Loucy (cell line): ENCODE measurements around the gene VAV2.

Experiments
- H2AFZ ChIP-seq: fragments of 200-600 bp; sonication (generic); 2 replicates; pipeline ENCODE4 v1.6.0; 2016; ENCODE audit warnings: antibody characterized with exemption, mild to moderate bottlenecking, low read length, moderate library complexity
- H3F3A ChIP-seq: fragments of 200-600 bp; 2 replicates; pipeline ENCODE4 v1.6.0; 2016; ENCODE audit warnings: antibody characterized with exemption, low read depth, mild to moderate bottlenecking
- H3K27me3 ChIP-seq: fragments of 200-600 bp; sonication (generic); 2 replicates; pipeline ENCODE4 v1.6.1; 2014; ENCODE audit warnings: low read length, mild to moderate bottlenecking; ENCODE audit not compliant: insufficient read depth, poor library complexity, severe bottlenecking
- H3K36me3 ChIP-seq: fragments of 200-600 bp; sonication (generic); 2 replicates; pipeline ENCODE4 v1.6.1; 2016; ENCODE audit warnings: low read length; ENCODE audit not compliant: insufficient read depth
- H3K4me1 ChIP-seq: fragments of 200-600 bp; sonication (generic); 2 replicates; pipeline ENCODE4 v1.5.1; 2014; ENCODE audit warnings: low read length, mild to moderate bottlenecking; ENCODE audit not compliant: insufficient read depth, poor library complexity, severe bottlenecking
- H3K4me2 ChIP-seq: fragments of 200-600 bp; sonication (generic); 2 replicates; pipeline ENCODE4 v1.6.0; 2014; ENCODE audit warnings: antibody characterized with exemption, low read length, low read depth, mild to moderate bottlenecking; ENCODE audit not compliant: poor library complexity, severe bottlenecking
- H3K4me3 ChIP-seq: fragments of 200-600 bp; sonication (generic); 2 replicates; pipeline ENCODE4 v1.5.1; 2014; ENCODE audit warnings: low read length, mild to moderate bottlenecking, mixed read lengths; ENCODE audit not compliant: poor library complexity, severe bottlenecking
- H3K79me2 ChIP-seq: fragments of 200-600 bp; sonication (generic); 2 replicates; pipeline ENCODE4 v1.6.1; 2014; ENCODE audit warnings: low read length; ENCODE audit not compliant: insufficient read depth
- H3K9ac ChIP-seq: fragments of 200-600 bp; sonication (generic); 2 replicates; pipeline ENCODE4 v1.6.0; 2014; ENCODE audit warnings: mild to moderate bottlenecking, low read depth, low read length, moderate library complexity; ENCODE audit not compliant: poor library complexity, severe bottlenecking
- H3K9me2 ChIP-seq: fragments of 200-600 bp; sonication (generic); replicated peaks from 2 replicates; pipeline ENCODE4 v1.6.1; 2016; ENCODE audit warnings: low read depth, low read length, mixed read lengths
- H3K9me3 ChIP-seq: fragments of 200-600 bp; sonication (generic); 2 replicates; pipeline ENCODE4 v1.6.1; 2014; ENCODE audit warnings: mild to moderate bottlenecking, antibody characterized with exemption, low read length, low read depth; ENCODE audit not compliant: insufficient read depth
- H4K20me1 ChIP-seq: fragments of 200-600 bp; sonication (generic); 2 replicates; pipeline ENCODE4 v1.6.0; 2014; ENCODE audit warnings: antibody characterized with exemption, low read length, mild to moderate bottlenecking; ENCODE audit not compliant: insufficient read depth, poor library complexity, severe bottlenecking
- EZH2phosphoT487 ChIP-seq: fragments of 200-600 bp; IDR thresholded peaks from 2 replicates; pipeline ENCODE4 v1.6.1; 2018; ENCODE audit warnings: antibody characterized with exemption, mild to moderate bottlenecking, moderate library complexity, borderline replicate concordance
- TF ChIP-seq, protein P1 (sequence below): fragments of 200-600 bp; sonication (generic); conservative IDR thresholded peaks from 2 replicates; pipeline ENCODE4 v1.5.1; 2014; ENCODE audit warnings: mild to moderate bottlenecking, antibody characterized with exemption, low read length

Gene VAV2

DNA sequence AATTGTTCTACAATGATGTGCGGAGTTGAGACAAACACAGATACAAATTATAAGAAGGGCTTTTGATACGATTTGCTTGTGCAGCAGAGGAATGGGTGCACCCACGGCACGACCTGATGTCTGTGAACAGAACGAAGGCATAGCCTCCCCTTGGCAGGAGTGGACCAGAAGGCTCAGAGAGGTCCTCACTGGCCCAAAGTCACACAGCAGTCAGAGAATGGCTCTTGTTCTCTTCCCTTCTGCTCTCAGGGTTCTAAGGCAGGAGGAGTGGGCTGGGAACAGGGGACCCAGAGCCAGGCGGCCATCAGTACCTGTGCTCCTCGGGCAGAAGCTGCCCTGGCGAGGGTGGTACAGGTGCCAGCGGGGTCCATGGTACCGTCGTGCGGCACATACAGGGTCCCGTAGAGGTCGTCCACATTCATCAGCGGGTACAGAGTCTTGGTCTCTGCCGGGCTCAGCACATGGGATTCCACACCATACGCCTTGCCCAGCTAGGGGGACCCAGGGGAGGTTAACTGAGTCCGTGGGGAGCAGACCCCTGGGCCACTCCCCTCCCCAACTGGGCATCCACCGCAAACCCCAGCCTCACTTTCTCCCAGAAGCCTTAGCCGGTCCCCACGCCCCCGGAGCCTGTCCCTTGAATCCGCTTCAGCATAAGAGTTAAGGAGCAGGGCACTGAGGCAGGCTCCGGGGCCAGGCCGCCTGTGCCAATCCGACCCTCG lies 261.0 kb downstream of the VAV2 start:
- Histone ChIP-seq H2AFZ (no peak overlapping the region), H3K9me2 (no peaks in the 10 kb centered on the region), H3K9me3 (no peaks in the 10 kb centered on the region), H4K20me1 (no peaks in the 10 kb centered on the region), H3K36me3 (no peaks in the 10 kb centered on the region), H3K4me3 (no peak overlapping the region), H3K4me2 (no peak overlapping the region), H3K4me1 (peaks cover 27% of the 10 kb centered on the region), H3K27me3 (no peaks in the 10 kb centered on the region), H3F3A (no peaks in the 10 kb centered on the region), H3K9ac (no peak overlapping the region), H3K79me2 (no peaks in the 10 kb centered on the region)
- TF ChIP-seq, protein P1, sequence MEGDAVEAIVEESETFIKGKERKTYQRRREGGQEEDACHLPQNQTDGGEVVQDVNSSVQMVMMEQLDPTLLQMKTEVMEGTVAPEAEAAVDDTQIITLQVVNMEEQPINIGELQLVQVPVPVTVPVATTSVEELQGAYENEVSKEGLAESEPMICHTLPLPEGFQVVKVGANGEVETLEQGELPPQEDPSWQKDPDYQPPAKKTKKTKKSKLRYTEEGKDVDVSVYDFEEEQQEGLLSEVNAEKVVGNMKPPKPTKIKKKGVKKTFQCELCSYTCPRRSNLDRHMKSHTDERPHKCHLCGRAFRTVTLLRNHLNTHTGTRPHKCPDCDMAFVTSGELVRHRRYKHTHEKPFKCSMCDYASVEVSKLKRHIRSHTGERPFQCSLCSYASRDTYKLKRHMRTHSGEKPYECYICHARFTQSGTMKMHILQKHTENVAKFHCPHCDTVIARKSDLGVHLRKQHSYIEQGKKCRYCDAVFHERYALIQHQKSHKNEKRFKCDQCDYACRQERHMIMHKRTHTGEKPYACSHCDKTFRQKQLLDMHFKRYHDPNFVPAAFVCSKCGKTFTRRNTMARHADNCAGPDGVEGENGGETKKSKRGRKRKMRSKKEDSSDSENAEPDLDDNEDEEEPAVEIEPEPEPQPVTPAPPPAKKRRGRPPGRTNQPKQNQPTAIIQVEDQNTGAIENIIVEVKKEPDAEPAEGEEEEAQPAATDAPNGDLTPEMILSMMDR = no peak
- no peak for TF ChIP-seq EZH2phosphoT487

DNA sequence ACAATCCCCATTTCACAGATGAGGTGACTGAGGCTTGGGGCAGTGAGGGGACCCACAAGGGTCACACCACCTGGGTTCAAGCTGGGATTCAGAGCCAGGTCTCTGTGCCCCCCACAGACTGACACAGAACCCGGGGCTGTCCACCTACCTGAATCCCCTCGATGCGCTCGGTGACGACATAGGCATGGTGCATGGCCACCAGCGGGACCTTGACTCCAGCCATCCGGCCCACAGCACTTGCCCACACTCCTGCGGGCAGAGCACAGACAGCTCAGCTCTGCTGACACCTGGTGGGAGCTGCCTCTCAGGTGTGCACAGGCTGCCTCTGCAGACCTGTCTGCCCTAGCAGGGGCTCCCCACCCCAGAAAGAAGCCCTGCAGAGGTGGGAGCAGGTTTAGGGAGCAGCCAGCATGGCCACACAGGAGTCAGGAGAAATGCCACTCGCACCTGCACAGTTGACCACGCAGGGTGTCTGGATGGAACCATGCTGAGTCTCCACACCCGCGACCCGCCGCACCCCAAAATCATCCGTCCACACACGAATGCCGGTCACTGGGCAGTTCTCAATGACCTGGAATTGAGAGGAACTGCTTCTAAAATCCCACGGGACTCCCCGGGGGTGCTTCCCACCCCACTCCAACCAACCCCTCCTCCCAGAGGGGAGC lies 262.4 kb downstream of the VAV2 start:
- Histone ChIP-seq H3K9me3 (no peaks in the 10 kb centered on the region), H3K9me2 (no peaks in the 10 kb centered on the region), H3K27me3 (no peaks in the 10 kb centered on the region), H3K9ac (no peak overlapping the region), H3K36me3 (no peaks in the 10 kb centered on the region), H3K79me2 (no peaks in the 10 kb centered on the region), H2AFZ (no peak overlapping the region), H3K4me1 (peaks cover 18% of the 10 kb centered on the region), H3K4me3 (no peak overlapping the region), H3F3A (no peaks in the 10 kb centered on the region), H4K20me1 (no peaks in the 10 kb centered on the region), H3K4me2 (no peak overlapping the region)
- TF ChIP-seq, protein P1 = no peak
- TF ChIP-seq EZH2phosphoT487 = no peak

DNA sequence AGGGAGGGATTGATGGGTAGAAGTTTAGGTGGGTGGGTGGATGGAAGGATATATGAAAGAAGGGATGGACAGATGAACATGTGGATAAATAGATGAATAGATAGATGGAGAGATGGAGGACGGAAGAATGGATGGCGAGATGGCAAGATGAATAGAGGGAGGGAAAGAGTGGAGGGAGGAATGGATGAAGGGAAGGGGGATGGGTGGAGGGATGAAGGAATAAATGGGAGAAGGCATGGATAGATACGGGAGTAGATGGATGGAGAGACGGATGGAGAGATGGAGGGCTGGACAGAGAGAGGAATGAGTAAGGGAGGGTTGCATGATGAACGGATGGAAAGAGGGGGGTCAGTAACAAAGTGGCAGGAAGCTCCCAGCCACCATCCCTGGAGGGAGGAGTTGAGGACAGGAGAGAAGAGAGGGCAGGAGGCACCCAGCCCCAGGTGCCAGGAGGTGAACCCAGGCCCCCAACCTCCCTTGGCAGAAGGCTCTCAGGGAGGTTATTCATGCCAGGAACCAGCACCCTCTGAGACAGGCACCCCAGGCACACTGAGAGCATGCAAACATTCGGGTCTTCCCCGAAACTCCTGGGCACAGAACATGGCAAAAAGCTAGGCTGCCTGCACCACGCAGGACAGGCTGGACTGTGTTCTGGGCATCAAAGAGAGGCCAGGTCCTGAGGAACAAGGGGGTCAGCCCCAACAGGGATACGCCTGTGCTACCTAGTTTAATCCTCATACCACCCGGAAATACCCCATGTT lies 263.1 kb downstream of the VAV2 start:
- Histone ChIP-seq H3K27me3 (no peaks in the 10 kb centered on the region), H3K36me3 (no peaks in the 10 kb centered on the region), H3K9me3 (no peaks in the 10 kb centered on the region), H3K4me3 (no peak overlapping the region), H4K20me1 (no peaks in the 10 kb centered on the region), H3K4me1 (peaks cover 15% of the 10 kb centered on the region), H3K4me2 (no peak overlapping the region), H3K9me2 (no peaks in the 10 kb centered on the region), H3K9ac (no peak overlapping the region), H2AFZ (no peak overlapping the region), H3F3A (no peaks in the 10 kb centered on the region), H3K79me2 (no peaks in the 10 kb centered on the region)
- TF ChIP-seq, protein P1 = no peak
- no peak for TF ChIP-seq EZH2phosphoT487
